ENCODE measurements around the gene SNRNP27.

SNRNP27 gene

GRCh38 chr2:69917852-69918251 lies 24.1 kb downstream of the SNRNP27 start:
- no peak for DNase-seq

GRCh38 chr2:69918401-69918800 lies 24.6 kb downstream of the SNRNP27 start:
- no peak for DNase-seq

DNA sequence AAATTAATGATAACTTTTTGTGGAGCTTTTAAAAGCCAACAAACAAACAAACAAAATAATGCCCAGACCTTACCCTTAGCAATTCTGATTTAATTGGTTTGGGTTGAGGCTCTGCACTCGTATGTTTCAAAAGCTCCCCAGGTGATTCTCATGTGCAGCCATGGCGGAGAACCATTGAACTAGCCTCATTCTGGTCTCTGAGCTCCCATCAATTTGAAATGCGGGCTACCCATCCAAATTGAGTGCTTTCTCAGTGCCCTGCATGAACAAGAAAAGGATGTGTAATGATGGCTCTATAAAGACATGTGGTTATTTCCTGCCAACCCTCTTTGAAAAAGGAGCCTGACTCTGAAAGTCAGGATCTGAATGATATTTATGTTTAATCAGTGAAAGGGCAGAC lies 29.4 kb downstream of the SNRNP27 start:
- no peak for DNase-seq

DNA sequence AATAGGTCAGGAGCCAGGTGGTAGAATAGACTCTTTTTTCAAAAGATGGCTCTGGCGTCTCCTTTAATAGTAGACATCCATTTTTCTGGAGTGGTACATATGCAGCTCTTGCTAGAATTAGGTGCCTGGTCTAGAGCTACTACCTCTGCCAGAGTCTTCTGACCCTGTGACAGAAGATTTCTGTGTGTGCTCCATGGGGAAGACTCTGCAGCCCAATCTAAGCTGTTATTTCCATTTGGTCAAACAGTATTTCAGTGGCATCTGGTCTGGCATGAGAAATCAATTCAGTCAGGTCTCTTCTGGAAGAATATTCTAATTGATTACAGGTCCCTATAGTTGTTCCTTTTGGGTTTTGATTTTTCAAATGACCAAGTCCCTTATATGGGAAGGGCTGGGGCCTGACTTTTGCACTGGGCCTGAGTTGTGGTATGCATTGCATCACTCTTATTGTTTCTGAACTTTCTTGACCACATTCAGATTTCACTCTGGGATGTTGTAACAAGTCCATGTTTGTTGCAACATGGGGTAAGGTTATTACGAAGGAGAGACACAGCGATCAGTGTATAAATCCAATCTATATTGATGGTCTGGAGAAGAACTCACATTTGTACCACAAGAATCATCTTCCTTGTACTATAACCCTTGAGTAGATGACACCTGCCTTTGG lies 33.2 kb downstream of the SNRNP27 start:
- no peak for DNase-seq

- DNase-seq = no peak
These were observed 38.3 kb downstream of the SNRNP27 start for GRCh38 chr2:69931832-69932595.

DNA sequence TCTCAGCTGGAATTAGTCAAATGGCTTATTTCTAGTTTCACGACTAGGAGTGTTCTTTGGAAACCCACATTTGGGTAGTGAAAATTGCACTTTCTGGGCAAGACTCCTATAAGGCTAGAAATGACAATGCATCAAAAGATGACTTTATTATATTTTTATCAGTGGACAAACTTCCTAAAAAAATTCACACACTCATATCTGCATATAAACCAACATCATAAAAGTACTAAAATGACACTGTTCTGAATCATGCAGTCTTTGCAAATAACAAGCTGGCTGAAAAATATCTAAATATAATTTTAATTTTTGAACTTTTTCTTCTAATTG lies 38.8 kb downstream of the SNRNP27 start:
- no peak for DNase-seq

DNA sequence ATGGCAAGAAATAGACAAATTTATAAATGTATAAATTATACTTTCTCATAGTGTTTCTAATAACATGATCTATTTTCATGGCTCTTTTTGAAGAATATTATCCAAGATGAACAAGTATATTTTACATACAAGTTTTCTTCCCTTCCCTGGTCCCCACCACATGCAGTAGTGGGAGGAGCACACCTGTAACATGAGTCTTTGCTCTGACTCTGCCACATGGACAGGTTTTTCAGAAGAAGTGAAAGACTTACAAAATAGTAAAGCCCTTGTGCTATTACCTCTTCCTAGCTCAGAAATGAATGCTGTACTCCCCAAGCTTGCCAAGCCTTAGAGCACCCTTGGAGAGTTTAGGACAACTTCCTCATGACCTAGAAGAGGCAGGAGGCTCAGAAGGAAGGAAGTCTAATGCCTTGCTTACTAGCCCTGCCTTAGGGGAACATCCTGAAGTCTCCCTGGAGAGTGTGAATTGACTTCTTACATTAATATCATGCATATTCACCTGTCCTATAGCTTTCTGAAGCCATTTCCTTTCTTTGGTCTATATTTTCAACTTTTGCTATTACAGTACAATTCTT lies 39.6 kb downstream of the SNRNP27 start:
- no peak for DNase-seq

DNA sequence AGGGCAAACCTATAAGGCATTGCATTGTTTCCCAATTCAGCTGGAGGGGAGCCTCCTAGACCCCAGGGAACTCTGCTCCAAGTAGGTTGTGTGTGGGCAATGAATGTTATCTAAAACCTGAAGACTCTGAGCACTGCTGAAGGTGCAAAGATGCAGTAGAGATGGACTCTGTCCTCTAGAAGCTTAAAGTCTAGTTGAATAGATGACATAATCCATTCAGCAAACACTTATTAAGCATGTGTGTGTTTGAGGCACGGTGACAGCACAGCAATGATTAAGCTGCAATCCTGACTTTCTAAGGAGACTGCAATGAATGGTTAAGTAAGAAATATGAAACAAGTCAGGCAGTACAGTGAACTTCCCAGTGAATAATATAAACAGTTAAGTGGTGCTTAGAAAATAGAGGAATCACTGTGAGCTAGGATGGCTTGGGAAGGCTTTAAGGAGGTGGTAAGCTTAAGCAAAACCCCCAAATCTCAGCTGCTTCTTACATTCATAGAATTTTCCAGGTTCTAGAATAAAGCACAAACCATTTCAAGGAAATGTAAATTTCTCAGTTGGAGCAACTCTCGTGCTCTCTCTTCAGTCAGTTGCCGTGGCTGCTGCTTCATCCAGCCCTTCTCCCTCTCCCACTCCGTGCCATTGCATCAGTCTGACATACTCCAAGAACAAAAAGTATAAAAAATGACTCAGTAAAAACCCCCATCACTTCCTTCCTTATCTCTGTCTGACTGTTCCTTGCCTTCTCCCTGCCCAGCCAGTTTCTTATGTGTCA lies 40.3 kb downstream of the SNRNP27 start:
- DNase-seq = peak; percentile 45

DNA sequence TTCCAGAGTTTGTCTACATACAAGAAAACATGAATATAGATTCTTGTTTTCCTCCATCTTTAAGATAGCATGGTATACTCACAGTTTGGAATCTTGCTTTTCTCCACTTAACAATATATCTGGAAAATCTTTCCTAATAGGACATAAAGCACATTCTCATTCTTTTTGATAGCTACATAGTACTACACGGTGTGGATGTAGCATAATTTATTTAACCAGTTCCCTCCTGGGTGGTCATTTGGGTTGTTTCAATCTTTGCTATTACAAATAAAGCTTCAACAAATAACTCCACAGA lies 40.8 kb downstream of the SNRNP27 start:
- no peak for DNase-seq

DNA sequence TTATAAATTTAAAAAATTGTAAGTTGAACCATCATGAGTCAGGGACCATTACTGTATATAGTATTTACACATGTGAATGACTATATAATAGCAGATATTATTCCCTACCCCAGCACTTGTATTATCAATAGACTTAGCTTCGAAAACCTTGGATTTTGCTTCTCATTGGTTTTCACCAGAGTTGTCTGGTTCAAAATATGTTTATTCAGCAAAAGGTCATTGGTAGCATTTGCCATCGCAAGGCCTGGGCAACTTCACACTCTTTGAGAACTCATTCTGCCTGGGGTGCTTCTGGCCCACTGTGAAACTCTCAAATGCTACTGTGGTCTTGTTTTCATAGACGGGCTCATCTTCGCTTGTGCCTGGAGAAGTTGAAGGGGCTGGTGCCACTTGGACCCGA lies 41.3 kb downstream of the SNRNP27 start:
- no peak for DNase-seq

DNA sequence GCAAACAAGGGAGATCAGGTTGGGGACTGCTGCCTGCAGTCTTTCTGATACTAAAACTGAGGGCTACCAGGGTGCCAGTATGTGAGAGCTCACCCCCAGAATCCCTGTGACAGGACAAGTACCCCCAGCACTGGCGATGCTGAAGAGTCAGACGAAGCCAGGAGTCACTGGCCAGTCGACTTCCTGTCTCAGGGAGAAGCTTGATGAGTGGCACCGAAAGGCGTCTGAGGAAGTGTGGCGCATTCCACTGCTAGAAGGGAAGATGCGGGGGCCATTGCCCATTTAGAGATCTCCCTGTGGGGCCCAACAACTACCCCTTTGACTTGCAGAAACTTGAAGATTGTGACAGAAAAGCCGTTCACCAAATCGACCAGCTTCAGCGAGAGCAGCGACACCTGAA lies 43.1 kb downstream of the SNRNP27 start:
- no peak for DNase-seq

- DNase-seq = no peak
These were observed 44.2 kb downstream of the SNRNP27 start for GRCh38 chr2:69937968-69938367.

GRCh38 chr2:69939722-69940121 lies 46.0 kb downstream of the SNRNP27 start:
- no peak for DNase-seq

DNA sequence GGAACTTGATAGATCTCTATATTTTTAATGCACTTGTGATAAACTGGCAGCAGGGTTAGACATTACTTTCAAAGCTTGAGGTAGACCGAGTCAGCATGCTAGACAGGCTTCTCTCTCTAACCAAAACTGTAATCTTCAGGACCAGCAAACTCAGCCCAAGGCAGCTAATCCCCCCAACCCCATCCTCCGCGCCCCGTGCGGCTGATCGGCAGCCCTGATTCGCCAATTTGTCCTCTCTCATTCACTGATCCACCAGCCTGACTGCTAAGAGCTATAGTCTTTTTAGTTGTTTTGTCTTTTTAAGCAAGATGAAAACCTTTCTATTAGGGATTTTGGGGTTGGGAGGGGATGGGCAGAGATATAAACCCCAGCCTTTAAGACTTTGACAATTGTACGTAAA lies 46.9 kb downstream of the SNRNP27 start:
- DNase-seq = no peak

GRCh38 chr2:69943000-69943842 lies 49.5 kb downstream of the SNRNP27 start:
- no peak for DNase-seq

GRCh38 chr2:69943843-69944525 lies 50.2 kb downstream of the SNRNP27 start:
- DNase-seq = no peak

DNA sequence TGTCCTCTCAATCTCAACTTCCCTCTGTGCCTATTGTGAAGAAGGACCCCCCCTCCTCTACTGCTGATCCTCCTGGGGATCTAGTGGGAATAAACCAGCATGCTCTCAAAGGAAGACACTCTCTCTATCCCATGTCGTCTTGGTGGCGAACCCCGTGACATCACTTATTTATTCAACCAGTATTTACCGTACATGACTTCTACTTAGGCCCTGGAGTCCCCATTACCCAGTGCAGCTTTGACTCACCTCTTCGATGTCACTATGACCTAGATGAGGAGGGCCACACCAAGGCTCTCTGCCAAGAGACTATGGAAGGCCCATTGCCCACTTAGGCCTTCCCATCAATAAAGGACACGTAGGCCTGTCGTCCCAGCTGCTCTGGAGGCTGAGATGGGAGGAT lies 51.0 kb downstream of the SNRNP27 start:
- no peak for DNase-seq

- DNase-seq = peak; percentile 61
These were observed 51.7 kb downstream of the SNRNP27 start for GRCh38 chr2:69945441-69945840.

DNA sequence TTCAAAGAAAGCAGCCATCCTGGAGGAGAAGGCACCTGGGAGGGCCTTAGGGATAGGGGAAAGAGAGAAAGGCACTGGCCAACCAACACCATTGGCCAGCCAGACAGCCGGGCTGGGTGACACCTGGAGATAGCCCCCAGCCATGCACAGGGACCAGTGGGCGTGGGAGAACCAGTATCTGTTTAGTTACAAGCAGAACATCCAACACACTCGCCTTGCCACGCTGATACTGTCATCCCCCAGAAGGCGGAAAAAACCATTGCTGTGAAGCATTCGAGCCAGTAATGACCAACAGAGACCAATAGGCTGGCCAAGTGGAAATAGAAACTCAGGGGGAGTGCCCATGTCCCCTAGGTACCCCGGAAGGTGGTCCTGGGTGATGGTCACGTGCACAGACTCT lies 52.2 kb downstream of the SNRNP27 start:
- no peak for DNase-seq

- peak; percentile 47 for DNase-seq
These were observed 52.9 kb downstream of the SNRNP27 start for GRCh38 chr2:69946351-69947324.

GRCh38 chr2:69947325-69947931 lies 53.7 kb downstream of the SNRNP27 start:
- peak; percentile 33 for DNase-seq
